Fibroblast of skin of left biceps (primary cell): ENCODE measurements around the gene RCC2.
A peak's percentile ranks its signal among the peaks of the same experiment; 100 is the strongest.
"Not testable (repeated sequence)": the region's sequence is repeated elsewhere in the genome, so short reads cannot be mapped to it uniquely, and the experiment has no call there.

Experiments
- DNase-seq, 2 experiments: peaks; one replicate each; pipeline ENCODE4 v3.0.0-alpha.2; 2013; ENCODE audit warnings: low read depth in 2 of 2

RCC2 gene

GRCh38 chr1:17439250-17440073 is at the start of gene RCC2:
RCC2 (minus strand) TSS chr1:17439677; CDS start chr1:17438514, 1,163 bp downstream.
- DNase-seq, result peak; percentile 54 to 63

GRCh38 chr1:17486242-17486641 is 46.8 kb upstream of the RCC2 start:
- DNase-seq, result no peak

- no peak for DNase-seq
Measured at GRCh38 chr1:17485281-17485680, 45.8 kb upstream of the RCC2 start.

GRCh38 chr1:17481981-17482380 is 42.5 kb upstream of the RCC2 start:
- DNase-seq, result not testable (repeated sequence)

DNA sequence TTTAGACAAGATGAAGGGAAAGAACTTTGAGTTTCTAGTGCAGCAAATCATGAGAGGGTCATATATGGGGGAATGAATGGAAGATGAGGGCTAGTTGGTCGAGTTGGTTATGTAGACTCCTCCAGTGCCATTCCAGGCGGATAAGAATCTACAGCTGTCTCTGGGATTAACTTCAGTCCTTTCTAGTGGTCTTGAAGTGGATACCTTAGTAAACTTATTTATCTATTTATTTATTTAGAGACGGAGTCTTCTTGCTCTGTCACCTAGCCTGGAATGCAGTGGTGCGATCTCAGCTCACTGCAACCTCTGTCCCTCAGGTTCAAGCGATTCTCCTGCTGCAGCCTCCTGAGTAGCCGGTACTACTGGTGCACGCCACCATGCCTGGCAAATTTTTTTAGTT is 41.4 kb upstream of the RCC2 start:
- no peak for DNase-seq

GRCh38 chr1:17475752-17476151 is 36.3 kb upstream of the RCC2 start:
- no peak for DNase-seq

DNA sequence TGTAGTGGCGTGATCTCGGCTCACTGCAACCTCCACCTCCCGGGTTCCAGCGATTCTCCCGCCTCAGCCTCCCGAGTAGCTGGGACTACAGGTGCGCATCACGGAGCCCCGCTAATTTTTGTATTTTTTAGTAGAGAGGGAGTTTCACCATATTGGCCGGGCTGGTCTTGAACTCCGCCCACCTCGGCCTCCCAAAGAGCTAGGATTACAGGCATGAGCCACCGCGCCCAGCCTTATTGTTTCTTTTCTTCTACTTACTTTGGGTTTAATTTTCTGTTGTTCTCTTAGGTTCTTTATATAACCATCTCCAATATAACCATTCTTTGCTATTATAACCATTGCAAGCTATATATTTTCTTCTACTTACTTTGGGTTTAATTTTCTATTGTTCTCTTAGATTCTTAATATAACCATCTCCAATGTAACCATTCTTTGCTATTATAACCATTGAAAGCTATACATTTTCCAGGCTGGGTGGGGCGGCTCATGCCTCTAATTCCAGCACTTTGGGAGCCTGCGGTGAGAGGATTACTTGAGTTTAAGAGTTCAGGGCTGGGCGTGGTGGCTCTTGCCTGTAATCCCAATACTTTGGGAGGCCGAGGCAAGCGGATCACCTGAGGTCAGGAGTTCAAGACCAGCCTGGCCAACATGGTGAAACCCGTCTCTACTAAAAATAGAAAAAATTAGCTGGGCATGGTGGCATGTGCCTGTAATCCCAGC is 35.5 kb upstream of the RCC2 start:
- DNase-seq, result not testable (repeated sequence)

GRCh38 chr1:17472814-17473213 is 33.3 kb upstream of the RCC2 start:
- DNase-seq, result no peak

- DNase-seq, result no peak
Measured at GRCh38 chr1:17471393-17471792, 31.9 kb upstream of the RCC2 start.

GRCh38 chr1:17470021-17470799 is 30.7 kb upstream of the RCC2 start:
- DNase-seq, result no peak

- DNase-seq, result not testable (repeated sequence)
Measured at GRCh38 chr1:17468357-17469265, 29.1 kb upstream of the RCC2 start.

DNA sequence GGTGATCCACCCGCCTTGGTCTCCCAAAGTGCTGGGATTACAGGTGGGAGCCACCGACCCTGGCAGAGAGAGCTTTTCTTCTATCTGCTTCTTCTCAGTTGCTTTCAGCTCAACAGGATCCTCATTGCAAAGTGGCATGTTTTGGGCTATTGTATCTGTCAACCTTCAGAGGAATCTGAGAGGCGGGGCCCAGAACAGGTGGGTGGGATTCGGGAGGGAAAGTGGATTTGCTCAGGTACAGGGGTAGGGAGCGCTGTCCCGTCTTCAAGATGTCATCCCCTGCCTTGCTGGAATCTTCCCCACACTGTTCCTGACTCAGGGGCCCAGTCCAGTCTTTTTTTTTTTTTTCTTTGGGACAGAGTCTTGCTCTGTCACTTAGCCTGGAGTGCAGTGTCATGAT is 26.9 kb upstream of the RCC2 start:
- no peak for DNase-seq

GRCh38 chr1:17465228-17465627 is 25.8 kb upstream of the RCC2 start:
- no peak for DNase-seq

GRCh38 chr1:17463991-17464390 is 24.5 kb upstream of the RCC2 start:
- DNase-seq, result no peak

DNA sequence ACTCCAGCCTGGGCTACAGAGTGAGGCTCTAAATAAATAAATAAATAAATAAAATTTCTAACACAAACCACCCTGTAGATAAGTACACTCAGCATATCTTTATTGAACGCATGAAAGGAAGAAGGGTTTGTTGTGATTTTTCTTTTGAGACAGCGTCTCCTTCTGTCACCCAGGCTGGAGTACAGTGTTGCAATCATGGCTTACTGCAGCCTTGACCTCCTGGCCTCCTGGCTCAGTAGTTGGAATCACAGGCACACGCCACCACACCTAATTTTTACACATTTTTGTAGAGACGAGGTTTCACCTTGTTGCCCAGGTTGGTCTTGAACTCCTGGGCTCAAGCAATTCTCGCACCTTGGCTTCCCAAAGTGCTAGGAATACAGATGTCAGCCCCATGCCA is 23.2 kb upstream of the RCC2 start:
- no peak for DNase-seq

- DNase-seq, result no peak
Measured at GRCh38 chr1:17460219-17460618, 20.7 kb upstream of the RCC2 start.

GRCh38 chr1:17458794-17459193 is 19.3 kb upstream of the RCC2 start:
- no peak for DNase-seq

GRCh38 chr1:17452686-17453085 is 13.2 kb upstream of the RCC2 start:
- DNase-seq, result no peak

- not testable (repeated sequence) for DNase-seq
Measured at GRCh38 chr1:17452203-17452602, 12.7 kb upstream of the RCC2 start.

GRCh38 chr1:17451731-17452130 is 12.3 kb upstream of the RCC2 start:
- DNase-seq, result no peak

GRCh38 chr1:17447501-17447992 is 8.1 kb upstream of the RCC2 start:
- no peak for DNase-seq
